Activated naive CD4-positive, alpha-beta T cell treated with Interleukin-2 at 50 U/mL for 16 hours (primary cell): ENCODE measurements around the gene IL10RA.

Source experiments
- DNase-seq: peaks from one replicate; pipeline ENCODE4 v3.0.0-alpha.2; 2020

The IL10RA gene

GRCh38 chr11:118048472-118049370 is 62.5 kb downstream of the IL10RA start:
- DNase-seq: no peak

- DNase-seq: no peak
These were observed 63.6 kb downstream of the IL10RA start for GRCh38 chr11:118049771-118050170.

- no peak for DNase-seq
These were observed 64.2 kb downstream of the IL10RA start for GRCh38 chr11:118050208-118050891.
